GM12872 (cell line): ENCODE data around the gene BTN2A1.
A peak's percentile ranks its signal among the peaks of the same experiment; 100 is the strongest.

Source experiments
- TF ChIP-seq, protein P1 (sequence below): IDR thresholded peaks from 3 replicates; pipeline ENCODE4 v1.5.1; 2011; ENCODE audit warnings: low read depth, mild to moderate bottlenecking, low read length, moderate library complexity; ENCODE audit not compliant: insufficient read depth

The BTN2A1 gene

DNA sequence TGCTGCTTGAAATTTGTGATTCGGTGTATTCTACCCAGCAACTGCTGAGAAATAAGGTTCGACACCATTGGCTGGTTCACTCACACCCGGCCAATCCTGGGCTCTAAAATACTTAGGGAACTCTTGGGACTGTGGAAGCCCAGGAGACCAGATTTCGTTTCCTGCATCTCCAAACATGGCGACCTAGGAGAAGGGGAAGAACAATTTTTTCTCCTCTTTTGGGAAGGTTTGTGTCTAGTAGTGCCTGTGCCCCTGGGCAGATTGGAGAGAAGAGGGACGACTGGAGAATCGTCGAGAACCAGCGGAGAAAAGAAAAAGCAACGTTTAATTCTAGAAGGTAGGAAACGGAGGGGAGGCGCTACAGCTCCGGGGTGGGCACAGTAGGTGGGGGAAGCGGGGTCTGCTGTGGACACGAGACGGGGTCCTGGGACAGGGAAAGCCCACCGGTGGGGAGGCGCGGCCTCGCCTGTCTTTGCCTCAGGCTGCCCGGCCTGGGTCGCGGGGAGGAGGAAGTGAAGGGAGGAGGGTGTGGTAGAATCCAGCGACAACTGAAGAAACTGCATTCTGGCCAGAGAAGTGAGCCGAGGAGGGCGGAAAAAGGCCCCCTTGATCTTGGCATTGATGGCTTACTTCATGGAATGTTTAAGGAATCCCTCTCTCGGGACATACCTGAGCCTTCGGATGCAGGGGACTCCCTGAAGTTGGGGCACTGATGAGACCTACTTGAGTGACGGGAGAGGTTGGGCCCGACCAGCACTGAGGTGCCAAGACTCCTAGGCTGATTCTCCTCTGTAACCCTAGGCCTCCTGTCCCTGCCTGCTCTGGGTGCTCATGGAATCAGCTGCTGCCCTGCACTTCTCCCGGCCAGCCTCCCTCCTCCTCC lies at the start of gene BTN2A1:
TSS of gene BTN2A1 (plus strand) at position 150 of the 883 bp plus-strand sequence. CDS start at position 832, 682 bp downstream.
- TF ChIP-seq, protein P1, sequence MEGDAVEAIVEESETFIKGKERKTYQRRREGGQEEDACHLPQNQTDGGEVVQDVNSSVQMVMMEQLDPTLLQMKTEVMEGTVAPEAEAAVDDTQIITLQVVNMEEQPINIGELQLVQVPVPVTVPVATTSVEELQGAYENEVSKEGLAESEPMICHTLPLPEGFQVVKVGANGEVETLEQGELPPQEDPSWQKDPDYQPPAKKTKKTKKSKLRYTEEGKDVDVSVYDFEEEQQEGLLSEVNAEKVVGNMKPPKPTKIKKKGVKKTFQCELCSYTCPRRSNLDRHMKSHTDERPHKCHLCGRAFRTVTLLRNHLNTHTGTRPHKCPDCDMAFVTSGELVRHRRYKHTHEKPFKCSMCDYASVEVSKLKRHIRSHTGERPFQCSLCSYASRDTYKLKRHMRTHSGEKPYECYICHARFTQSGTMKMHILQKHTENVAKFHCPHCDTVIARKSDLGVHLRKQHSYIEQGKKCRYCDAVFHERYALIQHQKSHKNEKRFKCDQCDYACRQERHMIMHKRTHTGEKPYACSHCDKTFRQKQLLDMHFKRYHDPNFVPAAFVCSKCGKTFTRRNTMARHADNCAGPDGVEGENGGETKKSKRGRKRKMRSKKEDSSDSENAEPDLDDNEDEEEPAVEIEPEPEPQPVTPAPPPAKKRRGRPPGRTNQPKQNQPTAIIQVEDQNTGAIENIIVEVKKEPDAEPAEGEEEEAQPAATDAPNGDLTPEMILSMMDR: 0 out of 3 replicates have a peak, but pooled peaks have one; percentile 5

DNA sequence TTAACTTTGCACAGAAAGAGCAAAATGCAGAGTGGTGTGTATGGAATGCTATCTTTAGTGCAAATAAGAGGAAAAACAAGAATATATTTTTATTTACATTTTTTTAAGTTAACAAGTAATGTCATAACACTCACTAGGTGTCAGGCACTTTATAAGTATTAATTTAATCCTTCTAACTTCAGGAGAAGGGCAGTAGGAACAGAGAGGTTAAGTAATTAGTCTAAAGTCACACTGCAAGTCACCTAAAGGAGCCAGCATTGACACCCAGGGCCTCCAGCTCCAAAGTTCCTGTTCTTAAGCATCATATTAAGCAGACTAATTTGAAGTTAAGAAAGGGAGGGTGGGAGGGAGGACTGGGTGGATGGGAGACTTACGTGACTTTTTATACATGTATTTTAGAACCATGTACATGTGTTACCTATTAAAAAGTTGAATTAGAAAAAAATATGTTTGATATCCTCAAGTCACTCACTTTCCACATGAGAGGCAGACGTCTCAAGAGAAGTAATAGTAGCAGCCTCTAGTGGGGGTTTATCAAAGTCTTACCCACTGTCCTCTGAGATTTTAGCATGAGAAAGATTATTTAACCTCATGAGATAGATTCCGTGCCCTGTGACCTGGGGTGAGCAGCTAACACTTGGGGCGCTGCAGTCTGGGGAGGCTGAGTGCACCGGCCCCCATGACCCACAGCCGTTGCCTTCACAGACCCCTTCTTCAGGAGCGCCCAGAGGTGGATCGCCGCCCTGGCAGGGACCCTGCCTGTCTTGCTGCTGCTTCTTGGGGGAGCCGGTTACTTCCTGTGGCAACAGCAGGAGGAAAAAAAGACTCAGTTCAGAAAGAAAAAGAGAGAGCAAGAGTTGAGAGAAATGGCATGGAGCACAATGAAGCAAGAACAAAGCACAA lies 48.7 kb upstream of the BTN2A1 start:
- TF ChIP-seq, protein P1: no peak

DNA sequence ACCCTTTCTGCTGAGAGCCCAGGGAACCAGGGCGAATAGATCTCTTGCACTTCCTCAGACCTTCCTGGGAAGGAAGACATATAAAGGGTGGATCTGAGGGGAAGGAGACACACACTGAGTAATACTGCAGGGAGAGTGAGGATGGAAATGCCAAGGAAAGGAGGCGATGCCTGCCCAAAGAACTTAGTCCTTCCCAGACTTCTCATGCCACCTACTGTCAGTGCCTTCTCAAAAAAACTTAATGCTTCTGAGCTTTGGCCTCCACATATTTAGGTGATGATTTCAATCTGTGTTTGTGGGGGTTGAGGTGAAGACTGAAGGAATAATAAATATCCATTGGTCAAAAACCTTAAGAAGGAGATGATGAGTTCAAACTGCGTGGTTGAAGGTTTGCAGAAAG lies 46.0 kb upstream of the BTN2A1 start:
- TF ChIP-seq, protein P1: no peak

DNA sequence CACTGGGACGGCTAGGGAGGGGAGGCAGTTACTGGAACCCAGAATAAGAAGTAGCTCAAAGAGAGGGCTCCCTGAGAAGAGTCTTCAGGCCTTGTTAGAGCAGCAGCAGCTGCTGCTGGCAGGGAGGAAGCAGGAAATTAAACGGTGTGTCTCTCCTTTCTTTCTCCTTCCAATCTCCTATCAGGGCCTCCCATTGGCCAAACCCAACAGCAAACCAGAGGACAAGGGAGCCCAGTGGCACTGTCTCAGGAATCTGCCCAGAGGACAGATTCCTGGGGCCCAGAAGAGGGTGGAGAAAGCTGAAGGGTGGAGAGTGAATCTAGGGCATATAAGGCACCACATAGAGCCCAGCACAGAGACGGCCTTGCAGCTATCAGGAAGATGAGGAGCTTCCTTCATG lies 45.5 kb upstream of the BTN2A1 start:
- TF ChIP-seq, protein P1: no peak

DNA sequence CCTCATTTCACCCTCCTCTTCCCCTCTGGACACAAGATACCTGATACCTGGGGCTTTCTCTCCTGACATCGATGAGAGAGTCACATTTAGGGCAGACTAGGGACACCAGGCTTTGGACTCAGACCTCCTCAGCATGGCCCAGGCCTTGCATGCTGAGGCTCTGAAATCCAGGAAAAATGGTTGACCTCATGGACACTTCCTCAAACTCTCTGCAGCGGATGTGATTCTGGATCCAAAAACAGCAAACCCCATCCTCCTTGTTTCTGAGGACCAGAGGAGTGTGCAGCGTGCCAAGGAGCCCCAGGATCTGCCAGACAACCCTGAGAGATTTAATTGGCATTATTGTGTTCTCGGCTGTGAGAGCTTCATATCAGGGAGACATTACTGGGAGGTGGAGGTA lies 44.8 kb upstream of the BTN2A1 start:
- TF ChIP-seq, protein P1: no peak

DNA sequence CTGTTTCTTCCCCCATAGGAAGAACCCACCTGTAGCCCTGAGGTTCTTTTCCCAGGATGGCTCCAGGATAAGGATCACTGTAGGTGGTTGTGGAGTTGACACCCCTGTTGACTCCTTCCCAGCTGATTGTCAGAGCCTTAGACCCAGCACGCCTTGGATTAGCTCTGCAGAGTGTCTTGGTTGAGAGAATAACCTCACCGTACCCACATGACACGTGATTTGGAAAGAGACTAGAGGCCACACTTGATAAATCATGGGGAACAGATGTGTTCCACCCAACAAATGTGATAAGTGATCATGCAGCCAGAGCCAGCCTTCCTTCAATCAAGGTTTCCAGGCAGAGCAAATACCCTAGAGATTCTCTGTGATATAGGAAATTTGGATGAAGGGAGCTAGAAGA lies 43.5 kb upstream of the BTN2A1 start:
- TF ChIP-seq, protein P1: no peak

DNA sequence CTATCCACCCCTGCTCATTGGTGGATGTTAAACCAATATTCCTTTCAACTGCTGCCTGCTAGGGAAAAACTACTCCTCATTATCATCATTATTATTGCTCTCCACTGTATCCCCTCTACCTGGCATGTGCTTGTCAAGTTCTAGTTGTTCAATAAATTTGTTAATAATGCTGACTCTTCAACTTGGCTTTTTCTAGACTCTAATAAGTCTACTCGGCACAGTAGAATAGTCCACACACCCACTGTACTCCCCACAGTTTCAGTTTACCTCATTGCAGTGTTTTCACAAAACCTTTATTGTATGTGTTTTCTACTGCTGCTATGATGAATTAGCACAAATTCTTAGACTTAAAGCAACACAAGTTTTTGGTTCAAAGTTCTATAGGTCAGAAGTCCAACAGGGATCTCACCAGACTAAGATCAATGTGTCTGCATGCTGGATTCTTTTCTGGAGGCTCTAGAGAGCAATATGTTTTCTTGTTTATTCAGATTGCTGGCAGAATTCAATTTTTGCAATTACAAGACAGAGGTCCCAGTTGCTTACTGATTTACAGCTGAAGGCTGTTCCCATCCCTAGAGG lies 42.6 kb upstream of the BTN2A1 start:
- TF ChIP-seq, protein P1: no peak
